ENCODE measurements around the gene TGFA. TPM values are rescaled to one million over a fixed set of nuclear protein-coding genes. Genes with fewer than 3 reads are reported as not detected.

Gene TGFA
- polyA plus RNA-seq, 1 donor (not counting 4 experiments of a cell fraction or from before 2014, with no cell fraction given): 51.7 TPM

DNA sequence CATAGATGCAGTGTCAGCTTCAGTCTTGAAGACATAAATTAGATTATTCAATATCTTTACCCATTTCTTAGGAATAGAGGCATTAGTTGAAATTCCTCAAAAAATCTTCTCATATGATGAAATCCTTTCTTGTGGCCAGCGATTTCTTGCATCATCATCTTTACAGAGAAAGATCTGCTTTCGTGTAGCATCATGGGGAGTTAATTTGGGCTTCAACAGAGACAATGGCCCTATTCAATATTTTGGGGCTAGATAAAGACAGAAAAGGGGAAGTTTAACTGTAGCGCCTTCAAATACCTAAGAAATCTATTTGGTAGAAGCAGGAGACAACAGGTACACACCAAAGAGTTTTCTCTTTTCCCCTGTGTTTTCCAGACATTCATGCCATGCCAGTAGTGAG lies 73.8 kb downstream of the TGFA start:
- Histone ChIP-seq H4K20me1 (ENCODE audit: control insufficient read depth, extremely low read depth, insufficient read depth, low read length) (no peaks in the 10 kb centered on the region), H2AFZ (ENCODE audit: control insufficient read depth, low read length) (no peak overlapping the region), H3K4me3 (ENCODE audit: control insufficient read depth in 2 of 3, extremely low read depth in 1 of 3, insufficient read depth in 2 of 3, low read depth in 1 of 3, low read length in 3 of 3) (no peak overlapping the region), H3K9me3 (ENCODE audit: control insufficient read depth, low read depth, low read length) (peaks cover 2% of the 10 kb centered on the region), H3K36me3 (ENCODE audit: control insufficient read depth in 2 of 2, extremely low read depth in 1 of 2, insufficient read depth in 2 of 2, low read length in 2 of 2) (peaks cover 2 to 11% of the 10 kb centered on the region in 2 experiments), H3K79me2 (ENCODE audit: control insufficient read depth, insufficient read depth, low read length) (peaks cover 62% of the 10 kb centered on the region), H3K9me1 (ENCODE audit: control insufficient read depth, extremely low read depth, insufficient read depth, low read length) (no peaks in the 10 kb centered on the region), H3K9ac (ENCODE audit: control insufficient read depth, extremely low read depth, insufficient read depth, low read length) (no peak overlapping the region), H3K4me2 (ENCODE audit: control insufficient read depth, extremely low read depth, insufficient read depth, low read depth, low read length) (no peak overlapping the region), H3K4me1 (ENCODE audit: control insufficient read depth, extremely low read depth, insufficient read depth, low read length) (peaks cover 13% of the 10 kb centered on the region), H3K27me3 (ENCODE audit: control insufficient read depth, extremely low read depth, insufficient read depth, low read length) (no peaks in the 10 kb centered on the region), H3K27ac (ENCODE audit: control insufficient read depth, insufficient read depth, low read length) (no peak overlapping the region)
- dilution Hi-C loops (cut with MboI; ENCODE audit: extremely low pct_ligation_motif_present, low sequenced_read_pairs): no loop called here
- FAIRE-seq (no peak), DNase-seq (ENCODE audit: low read depth, low spot score) (no peak)
- TF ChIP-seq EZH2 (IDR thresholded peaks at IDR 0.05; ENCODE audit: low read length): no peak
- TF ChIP-seq, protein P1, sequence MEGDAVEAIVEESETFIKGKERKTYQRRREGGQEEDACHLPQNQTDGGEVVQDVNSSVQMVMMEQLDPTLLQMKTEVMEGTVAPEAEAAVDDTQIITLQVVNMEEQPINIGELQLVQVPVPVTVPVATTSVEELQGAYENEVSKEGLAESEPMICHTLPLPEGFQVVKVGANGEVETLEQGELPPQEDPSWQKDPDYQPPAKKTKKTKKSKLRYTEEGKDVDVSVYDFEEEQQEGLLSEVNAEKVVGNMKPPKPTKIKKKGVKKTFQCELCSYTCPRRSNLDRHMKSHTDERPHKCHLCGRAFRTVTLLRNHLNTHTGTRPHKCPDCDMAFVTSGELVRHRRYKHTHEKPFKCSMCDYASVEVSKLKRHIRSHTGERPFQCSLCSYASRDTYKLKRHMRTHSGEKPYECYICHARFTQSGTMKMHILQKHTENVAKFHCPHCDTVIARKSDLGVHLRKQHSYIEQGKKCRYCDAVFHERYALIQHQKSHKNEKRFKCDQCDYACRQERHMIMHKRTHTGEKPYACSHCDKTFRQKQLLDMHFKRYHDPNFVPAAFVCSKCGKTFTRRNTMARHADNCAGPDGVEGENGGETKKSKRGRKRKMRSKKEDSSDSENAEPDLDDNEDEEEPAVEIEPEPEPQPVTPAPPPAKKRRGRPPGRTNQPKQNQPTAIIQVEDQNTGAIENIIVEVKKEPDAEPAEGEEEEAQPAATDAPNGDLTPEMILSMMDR (optimal IDR thresholded peaks at IDR 0.05 in 1 of 3, IDR thresholded peaks at IDR 0.05 in 1 of 3, conservative IDR thresholded peaks at IDR 0.05 in 1 of 3; ENCODE audit: extremely low read depth in 1 of 3, insufficient read depth in 2 of 3, low read length in 3 of 3): no peak

DNA sequence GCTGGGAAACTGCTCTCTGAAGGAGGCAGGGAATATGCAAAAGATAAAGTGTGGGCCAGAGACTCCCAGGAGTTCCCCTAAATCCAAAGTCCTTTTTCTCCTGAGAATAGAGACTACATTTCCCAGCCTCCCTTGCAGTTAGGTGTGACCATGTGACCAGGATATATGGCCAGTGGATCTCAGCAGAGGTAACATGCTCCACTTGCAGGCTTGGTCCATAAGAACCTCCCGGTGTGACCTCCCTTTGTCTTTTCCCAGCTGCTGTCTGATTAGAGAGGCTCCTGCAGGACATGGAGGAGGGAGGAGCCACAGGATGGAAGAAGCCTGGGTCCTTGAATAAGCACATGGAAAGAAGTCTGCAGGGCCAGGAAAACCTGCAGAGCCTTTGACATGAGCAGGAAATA lies 76.2 kb downstream of the TGFA start:
- Histone ChIP-seq H2AFZ (ENCODE audit: control insufficient read depth, low read length) (no peak overlapping the region), H3K27ac (ENCODE audit: control insufficient read depth, insufficient read depth, low read length) (no peak overlapping the region), H3K36me3 (ENCODE audit: control insufficient read depth in 2 of 2, extremely low read depth in 1 of 2, insufficient read depth in 2 of 2, low read length in 2 of 2) (peaks cover 7 to 11% of the 10 kb centered on the region in 2 experiments), H4K20me1 (ENCODE audit: control insufficient read depth, extremely low read depth, insufficient read depth, low read length) (no peaks in the 10 kb centered on the region), H3K27me3 (ENCODE audit: control insufficient read depth, extremely low read depth, insufficient read depth, low read length) (no peaks in the 10 kb centered on the region), H3K4me1 (ENCODE audit: control insufficient read depth, extremely low read depth, insufficient read depth, low read length) (no peaks in the 10 kb centered on the region), H3K9ac (ENCODE audit: control insufficient read depth, extremely low read depth, insufficient read depth, low read length) (no peak overlapping the region), H3K9me3 (ENCODE audit: control insufficient read depth, low read depth, low read length) (peaks cover 2% of the 10 kb centered on the region), H3K9me1 (ENCODE audit: control insufficient read depth, extremely low read depth, insufficient read depth, low read length) (no peaks in the 10 kb centered on the region), H3K79me2 (ENCODE audit: control insufficient read depth, insufficient read depth, low read length) (peaks cover 67% of the 10 kb centered on the region), H3K4me3 (ENCODE audit: control insufficient read depth in 2 of 3, extremely low read depth in 1 of 3, insufficient read depth in 2 of 3, low read depth in 1 of 3, low read length in 3 of 3) (no peak overlapping the region), H3K4me2 (ENCODE audit: control insufficient read depth, extremely low read depth, insufficient read depth, low read depth, low read length) (no peak overlapping the region)
- DNase-seq (ENCODE audit: low read depth, low spot score) (no peak), FAIRE-seq (no peak)
- dilution Hi-C loops (cut with MboI; ENCODE audit: extremely low pct_ligation_motif_present, low sequenced_read_pairs): no loop called here
- TF ChIP-seq, protein P1 (optimal IDR thresholded peaks at IDR 0.05 in 1 of 3, IDR thresholded peaks at IDR 0.05 in 1 of 3, conservative IDR thresholded peaks at IDR 0.05 in 1 of 3; ENCODE audit: extremely low read depth in 1 of 3, insufficient read depth in 2 of 3, low read length in 3 of 3): no peak
- no peak for TF ChIP-seq EZH2 (IDR thresholded peaks at IDR 0.05; ENCODE audit: low read length)
